Hindlimb muscle (tissue), 1 donor: Measurements from ENCODE around the gene LCE7A. TPM values are rescaled to one million over a fixed set of nuclear protein-coding genes. Genes with fewer than 3 reads are reported as not detected.

Experiments
- DNase-seq: peaks from one replicate; pipeline ENCODE4 v3.0.0-alpha.2; 2013
- polyA plus RNA-seq: library from polyadenylated mRNA; unstranded; fragments of 120-200 nt; gene quantifications from one replicate; pipeline ENCODE4 v1.2.1, GENCODE V29; 2013; ENCODE audit not compliant: insufficient read length

Gene LCE7A, protein sequence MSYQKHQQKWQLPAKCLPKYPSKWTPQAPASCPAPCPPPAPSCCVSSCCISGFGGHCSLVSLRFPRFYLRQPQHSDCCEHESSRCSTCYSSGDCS
- not detected for polyA plus RNA-seq

DNA sequence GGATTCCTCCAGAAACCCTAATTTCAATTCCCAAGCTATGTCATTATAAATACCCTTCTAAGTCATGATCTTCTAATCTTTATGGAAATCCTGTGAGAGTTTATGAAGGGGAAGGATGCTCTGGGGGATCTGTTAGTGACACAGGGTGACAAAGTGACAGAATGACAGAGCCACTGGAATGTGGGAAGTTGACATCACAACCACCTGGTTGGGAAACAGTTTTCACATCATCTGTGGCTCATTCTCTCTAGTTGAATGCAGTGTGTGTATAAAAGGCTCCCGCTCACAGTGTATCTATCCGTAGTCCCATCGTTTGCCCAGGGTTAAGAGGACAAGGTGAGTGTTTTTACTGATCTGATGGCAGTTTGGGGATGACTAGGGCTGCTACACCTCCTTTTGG is at the start of gene LCE7A:
Gene LCE7A, plus strand, starts transcription at position 301 of the 400 bp plus-strand sequence. CDS start 702 bp downstream, outside the sequence.
- no peak for DNase-seq

DNA sequence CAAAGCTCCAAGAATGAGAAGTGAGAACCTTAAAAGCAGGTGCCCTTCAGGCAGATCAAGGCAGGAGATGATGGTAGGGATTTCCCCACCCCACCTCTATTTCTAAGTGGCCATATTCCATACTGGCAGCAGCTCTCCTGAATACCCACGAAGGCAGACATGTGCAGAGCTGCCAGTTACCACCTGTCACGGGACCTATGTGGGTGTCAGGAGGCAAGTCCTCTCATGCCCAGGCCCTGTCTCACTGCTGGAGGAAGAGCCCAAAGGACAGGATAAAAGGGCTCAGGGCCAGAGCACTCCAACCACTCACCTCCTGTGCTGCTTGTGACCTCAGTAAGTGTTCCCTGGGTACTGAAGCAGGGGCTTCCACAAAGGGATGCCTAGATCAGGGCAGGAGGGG is 48.7 kb upstream of the LCE7A start:
- DNase-seq = no peak

DNA sequence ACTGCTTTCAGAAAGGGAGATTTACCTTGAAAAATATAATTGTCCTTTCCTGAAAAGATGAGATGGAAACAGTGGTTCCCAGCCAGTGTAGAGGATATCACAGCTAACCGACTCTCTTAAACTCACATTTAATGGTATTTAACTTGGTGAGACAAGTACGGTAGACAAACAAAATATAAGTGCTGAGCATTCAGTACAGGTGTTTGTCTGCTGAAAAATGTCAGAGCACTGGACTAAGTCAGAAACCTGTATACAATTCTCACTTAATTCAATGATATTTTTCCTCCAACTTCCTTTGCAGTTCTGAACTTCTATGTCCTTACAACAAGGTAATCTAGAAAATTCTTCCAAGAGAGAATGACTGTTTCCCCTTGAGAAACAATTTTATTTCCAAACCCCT is 48.1 kb upstream of the LCE7A start, which contains the start of gene LCE1B:
Gene LCE1B, plus strand, starts transcription at position 301 of the 400 bp plus-strand sequence. CDS start 476 bp downstream, outside the sequence.
- no peak for DNase-seq

DNA sequence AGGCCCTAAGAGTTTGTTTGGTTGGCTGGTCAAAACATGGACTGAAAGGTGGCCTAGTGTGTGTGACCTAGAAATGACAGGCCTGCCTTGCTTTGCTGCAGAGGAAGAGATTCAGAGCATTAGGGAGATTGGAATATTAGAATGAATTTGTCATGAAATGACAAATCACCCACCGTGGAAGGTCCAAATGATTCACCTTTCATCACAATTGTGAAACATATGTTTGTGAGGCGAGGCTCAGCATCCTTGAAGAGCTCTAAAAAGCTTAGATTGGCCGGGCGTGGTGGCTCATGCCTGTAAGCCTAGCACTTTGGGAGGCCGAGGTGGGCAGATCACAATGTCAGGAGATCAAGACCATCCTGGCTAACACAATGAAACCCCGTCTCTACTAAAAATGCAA is 42.5 kb upstream of the LCE7A start:
- DNase-seq = no peak

DNA sequence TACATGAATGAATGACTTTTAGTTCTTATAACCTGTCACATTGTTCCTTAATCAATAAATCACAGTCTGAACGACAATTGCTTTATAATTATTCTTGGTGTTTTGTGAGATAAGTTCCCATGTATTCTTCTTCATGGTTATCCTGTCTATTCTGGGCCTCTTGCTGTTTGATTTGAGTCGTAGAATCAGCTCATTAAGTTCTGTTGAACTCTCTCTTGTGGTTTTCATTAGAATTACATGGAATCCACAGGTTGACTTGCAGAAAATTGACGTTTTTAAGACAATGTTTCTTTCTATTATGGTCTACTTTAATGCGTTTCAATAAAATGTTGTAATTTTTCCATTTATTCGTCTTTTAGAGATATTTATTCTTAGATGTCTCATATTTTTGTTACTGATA is 36.5 kb upstream of the LCE7A start:
- no peak for DNase-seq

DNA sequence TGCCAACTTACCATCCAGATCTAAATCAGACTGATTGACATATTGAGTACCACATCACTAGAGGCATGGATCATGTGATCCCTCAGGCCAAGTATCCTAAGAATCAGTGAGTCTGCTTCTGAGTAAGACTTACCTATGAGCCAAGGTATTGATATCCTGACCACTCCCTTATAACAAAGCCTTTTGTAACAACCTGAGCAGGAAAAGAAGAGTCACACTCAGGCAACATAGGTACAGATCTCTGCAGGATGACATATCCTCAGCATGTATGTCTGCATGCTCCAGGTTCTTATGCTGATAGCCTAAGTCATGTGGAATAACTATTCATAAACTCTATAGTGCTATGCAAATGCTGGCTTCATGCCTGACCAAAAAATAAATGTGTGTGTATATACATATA is 34.8 kb upstream of the LCE7A start:
- DNase-seq = no peak

DNA sequence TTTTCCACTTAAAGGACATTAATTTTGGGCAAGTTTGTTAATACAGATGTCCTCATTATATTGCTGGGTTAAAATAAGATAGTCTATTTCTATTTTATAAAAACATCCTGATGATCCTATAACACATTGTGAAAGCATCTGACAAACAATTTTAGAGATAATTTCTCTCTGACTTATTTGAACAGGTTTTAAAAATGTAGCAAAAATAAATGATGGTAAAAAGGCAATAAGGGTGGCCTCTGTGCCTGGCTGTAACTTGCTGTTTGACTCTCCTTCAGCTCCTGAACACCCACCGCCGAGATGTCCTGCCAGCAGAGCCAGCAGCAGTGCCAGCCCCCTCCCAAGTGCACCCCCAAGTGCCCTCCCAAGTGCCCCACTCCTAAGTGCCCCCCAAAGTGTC is 32.6 kb upstream of the LCE7A start, which contains the start of gene LCE1A:
Gene LCE1A, plus strand, starts transcription at position 301 of the 400 bp plus-strand sequence. Its CDS starts 0 bp downstream, at position 301.
- no peak for DNase-seq

DNA sequence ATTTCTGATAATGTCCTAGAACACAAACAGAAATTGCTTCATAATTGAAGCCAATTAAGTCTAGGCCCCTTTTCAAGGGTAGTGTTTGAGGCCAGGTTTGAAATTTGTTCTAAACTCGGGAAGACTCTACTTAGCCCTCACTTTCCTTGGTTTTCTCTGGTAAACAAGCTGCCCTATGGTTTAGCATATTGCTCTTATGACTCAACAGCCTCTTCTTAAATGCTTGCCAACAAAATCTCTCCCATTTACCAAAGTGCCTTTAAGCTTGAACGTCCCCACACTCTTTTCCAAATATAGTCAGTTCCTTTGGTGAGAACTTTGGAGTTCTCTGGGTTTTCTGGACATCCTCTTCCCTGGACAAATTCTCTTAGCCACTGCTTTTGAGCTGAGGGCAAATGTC is 22.9 kb upstream of the LCE7A start:
- DNase-seq = no peak

DNA sequence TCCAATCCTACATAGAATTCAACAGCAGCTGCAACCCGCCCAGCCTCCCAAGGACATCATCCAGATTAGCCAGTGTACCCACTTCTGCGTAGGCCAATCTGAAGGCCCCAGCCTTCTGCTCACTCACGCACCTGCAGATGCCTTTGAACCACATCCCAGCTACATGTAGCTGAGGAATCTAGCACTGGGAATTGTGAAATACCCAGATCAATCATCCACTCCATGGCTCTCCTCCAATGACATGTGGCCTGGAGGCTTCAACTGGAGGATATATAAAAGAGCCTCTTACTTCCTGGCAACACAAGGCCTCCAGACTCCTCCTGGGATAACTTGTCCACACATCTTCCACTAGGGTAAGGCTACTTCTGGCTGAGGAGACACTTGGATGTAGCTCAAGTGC is 17.2 kb upstream of the LCE7A start, which contains the start of gene LCE6A:
Gene LCE6A, plus strand, starts transcription at position 301 of the 400 bp plus-strand sequence. CDS start 665 bp downstream, outside the sequence.
- no peak for DNase-seq

DNA sequence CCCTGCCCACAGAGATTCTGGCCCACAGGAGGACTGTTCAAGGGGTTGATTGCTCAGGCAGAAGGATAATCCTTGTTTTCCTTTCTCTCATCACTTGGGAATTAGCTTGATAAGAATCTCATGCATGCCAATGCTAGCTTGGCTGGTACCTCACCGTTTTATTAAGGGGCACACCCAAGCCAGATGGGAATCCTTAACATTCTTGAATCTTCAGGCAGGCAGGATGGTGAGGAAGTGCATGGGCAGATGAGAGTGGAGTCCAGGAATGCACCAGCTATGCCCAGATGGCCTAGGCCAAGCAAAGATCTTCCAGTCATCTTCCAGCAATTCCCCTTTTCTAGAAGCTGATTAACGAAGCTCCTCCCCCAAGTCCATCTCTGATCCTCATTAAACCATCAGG is 4.1 kb upstream of the LCE7A start:
- no peak for DNase-seq

DNA sequence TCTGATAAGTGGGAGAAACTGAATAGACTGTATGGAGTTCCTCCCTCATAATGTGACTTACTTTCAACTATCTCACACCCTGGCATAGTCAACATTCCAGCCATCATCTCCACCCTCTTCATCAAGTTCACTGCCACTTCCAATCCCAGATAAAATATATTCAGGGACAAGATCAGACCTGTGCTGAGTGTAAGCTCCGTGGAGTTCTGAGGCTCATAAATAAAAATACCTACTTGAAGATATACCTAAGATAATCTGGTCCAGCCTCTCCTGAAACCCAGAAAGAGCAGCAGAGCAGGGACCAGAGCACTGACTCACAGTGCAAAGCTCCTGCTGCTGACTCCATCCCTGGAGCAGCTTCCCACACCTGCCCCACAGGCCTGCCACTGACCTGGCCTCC is 1.7 kb upstream of the LCE7A start:
- DNase-seq = no peak

DNA sequence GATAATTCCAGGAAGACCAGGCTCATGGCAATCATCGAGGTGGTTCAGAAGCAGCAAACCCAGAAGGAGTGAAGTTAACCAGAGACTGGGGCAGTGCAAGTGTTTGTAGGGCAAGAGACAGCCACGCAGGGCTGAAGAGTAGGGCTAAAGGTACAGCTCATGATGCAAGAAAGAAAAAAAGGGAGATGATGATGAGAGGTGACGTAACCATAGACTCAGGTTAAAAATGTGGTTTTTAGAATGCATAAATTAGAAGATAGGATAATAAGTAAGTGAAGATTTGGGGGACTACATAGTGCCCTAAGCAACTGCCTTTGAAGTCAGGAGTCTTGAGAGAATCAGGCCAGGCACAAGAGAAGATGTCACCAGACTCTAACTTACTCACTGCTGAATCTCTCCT is 333 bp downstream of the LCE7A start:
- no peak for DNase-seq

DNA sequence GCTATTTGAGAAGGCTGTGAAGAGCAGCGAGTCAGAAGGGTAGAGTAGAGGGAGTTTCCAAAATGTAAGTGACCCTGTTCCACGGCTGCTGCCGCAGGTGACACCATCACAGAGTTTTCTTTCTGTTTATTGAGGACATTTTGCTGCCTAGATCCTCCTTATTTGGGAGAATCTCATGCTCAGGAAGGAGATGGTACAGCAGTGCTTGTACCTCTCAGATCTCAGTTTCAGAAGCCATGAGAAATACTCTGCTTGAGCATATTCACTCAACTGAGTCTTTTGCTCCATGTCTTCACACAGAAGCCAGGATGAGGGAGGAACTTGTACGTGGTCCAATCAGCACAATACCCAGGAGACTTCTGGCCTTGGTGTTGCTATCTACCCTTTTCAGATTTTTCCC is 1.6 kb downstream of the LCE7A start:
- no peak for DNase-seq

DNA sequence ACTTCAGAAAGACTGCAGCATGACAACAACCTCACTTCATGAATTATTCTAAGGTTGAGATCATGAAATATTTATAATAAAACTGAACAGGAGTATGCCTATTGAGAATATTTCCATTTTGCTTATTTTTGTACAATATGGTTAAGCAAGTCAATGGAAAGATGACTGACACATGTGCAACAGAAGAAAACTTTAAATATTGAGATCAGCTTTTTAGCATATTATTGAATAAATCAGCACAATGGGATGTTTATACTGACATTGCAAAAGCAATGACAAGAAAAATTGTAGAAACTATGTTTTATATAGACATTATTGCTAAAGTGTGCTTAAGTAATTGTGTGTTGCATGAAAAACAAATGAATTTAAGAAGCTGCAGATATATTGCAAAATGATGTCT is 4.6 kb downstream of the LCE7A start:
- no peak for DNase-seq

DNA sequence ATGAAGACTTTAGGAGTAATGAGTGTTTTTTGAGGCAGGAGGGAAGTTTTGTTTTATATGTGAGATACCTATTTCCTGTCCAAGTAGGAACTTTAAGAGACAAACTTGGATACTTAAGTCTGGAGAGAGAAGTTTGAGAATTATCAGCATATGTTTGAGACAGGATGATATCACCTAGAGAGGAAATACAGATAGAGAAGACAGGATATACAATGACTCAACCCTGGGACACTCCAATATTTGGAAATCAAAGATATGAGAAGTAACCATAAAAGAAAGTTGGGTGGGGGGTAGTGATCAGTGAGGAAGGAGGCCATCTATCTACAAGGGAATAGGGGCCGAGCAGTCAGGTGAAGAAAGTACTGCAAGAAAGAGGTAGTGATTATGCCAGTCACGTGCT is 6.5 kb downstream of the LCE7A start:
- no peak for DNase-seq

DNA sequence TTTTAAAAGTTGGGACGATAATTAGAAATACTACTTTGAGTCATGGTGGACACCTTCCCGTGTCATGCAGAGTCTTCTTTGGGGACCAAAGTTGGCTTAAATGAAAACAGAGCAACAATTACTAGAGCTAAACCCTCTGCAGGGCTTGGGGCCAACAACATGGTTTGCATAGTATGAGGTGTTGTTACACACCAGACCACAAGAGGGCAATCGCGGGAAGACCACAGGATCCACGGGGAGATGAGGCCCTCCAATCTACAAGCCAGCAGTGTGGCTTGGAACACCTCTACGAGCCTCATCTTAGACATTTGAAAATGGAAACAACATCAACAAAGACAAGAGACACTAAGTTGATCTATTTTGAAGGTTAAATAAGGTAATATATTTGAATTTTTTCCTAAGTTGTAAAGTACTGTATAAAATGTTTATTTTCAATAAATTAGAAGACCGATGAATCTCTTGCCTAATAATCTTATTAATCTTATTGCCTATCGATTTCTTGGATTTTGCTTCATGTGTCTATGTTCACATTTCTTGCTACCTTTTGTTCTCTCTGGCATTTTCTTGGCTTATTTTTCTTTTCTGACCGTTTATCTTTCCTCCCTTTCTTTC is 10.1 kb downstream of the LCE7A start:
- peak; percentile 46 for DNase-seq

DNA sequence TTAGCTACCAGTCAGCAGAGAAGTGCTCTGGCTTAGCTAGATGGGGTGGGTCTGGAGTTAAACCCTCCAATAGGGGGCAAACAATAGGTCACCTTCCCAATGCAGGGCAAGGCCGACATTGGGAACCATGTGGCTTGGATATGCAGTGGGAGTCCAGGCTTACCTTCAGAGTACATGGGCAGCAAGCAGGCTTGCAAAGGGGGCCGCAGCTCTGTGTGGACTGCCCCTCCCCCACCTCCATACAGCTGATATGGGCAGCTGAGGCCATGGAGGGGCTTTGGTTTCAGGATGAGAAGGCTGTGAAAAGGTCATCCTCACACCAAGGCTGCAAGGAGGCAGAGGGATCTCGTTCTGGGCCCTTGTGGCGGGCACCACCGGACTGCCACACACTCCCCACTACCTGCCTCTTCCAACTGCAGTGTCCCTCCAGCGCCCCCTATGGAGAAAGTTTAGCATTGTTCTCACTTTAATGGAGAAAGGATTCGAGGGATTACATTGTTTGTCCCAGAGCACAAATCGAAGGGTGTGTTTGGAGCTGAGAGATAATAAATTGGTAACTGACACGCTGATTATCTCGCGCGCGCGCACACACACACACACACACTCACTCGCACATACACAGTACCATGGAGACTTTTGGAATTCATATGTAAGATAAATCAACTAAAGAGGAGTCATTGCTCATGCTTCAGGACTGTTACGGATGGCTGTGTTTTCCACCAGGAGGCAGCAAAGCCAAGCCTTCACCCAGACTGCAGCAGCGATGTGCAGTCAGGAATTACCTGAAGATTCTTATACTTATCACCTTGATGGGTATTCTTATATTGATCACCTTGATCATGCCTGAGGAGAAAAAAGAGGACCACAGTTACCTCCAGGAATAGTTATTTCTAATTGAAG is 11.3 kb downstream of the LCE7A start:
- DNase-seq = peak; percentile 4

DNA sequence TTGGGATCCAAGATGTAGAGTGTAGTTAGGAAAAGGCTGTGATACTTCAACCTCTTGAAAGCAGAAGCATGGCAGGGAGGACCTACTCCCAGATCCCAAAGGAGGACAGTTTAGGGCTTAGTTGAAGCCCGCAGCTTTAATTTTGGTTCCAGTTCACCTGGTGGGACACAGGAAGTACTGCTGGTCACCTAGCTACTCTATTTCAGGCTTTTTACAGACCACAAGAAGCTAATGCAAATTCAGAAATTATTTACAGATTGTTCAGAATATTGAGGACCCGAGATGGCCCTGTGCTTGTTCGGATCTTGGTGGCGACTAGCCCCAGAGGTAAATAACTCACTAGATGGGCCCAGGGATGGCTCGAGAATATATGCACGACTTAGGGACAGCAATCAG is 11.9 kb downstream of the LCE7A start:
- DNase-seq = no peak

DNA sequence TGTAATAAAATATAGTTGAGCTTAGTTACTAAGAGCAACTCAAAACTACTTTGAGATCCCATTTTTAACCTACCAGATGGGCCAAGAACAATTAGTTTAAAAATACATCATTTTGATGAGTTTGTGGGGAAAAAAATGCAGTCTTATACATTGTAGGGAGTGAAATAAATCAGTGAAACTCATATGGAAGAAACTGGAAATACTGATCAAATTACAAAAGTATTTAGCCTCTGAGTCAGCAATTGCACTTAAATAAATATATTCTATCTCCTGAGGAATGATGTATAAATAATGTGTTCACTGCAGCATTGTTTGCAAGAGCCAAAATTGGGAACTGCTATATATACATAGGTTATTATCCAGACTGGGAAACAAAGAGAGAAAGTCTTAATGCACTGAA is 13.7 kb downstream of the LCE7A start:
- DNase-seq = peak; percentile 4

DNA sequence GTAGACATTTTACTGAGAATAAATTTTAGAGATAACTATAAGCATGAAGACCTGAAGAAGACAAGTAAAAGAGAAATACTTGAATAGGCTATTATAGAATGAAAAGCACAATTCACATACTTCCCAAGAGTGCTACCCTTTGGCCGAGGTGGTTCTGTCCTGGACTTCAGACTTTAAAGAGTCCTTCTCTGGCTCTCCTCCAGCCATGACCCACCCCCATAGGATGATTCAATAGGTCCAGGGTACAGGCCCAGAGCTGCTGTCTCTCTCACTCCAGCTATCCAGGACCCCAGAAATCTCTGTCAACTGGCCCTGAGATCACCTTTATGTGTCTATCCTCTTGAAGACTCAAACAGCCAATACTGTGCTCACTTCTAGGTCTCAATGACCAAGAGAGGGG is 17.0 kb downstream of the LCE7A start:
- no peak for DNase-seq

DNA sequence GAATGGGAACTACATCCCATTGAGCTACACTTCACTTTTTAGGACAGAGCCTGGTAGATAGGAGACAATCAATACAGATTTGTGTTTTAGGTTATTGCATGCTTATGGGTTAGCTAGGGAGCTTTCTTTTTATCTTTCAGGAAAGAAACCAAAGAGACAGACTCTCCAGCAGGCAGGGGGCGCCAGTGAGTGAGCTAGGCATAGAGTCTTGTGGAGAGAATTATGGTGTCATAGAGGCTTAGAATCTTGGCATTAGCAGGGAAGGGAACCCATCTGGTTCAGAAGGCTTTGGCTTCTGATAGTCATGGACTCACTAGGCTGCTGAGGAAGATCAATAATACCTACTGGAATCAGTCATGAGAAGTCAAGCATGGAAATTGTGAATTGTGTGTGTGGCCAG is 18.2 kb downstream of the LCE7A start, which contains the start of gene SMCP:
Gene SMCP, plus strand, starts transcription at position 281 of the 400 bp plus-strand sequence. CDS start 6,101 bp downstream, outside the sequence.
- no peak for DNase-seq

DNA sequence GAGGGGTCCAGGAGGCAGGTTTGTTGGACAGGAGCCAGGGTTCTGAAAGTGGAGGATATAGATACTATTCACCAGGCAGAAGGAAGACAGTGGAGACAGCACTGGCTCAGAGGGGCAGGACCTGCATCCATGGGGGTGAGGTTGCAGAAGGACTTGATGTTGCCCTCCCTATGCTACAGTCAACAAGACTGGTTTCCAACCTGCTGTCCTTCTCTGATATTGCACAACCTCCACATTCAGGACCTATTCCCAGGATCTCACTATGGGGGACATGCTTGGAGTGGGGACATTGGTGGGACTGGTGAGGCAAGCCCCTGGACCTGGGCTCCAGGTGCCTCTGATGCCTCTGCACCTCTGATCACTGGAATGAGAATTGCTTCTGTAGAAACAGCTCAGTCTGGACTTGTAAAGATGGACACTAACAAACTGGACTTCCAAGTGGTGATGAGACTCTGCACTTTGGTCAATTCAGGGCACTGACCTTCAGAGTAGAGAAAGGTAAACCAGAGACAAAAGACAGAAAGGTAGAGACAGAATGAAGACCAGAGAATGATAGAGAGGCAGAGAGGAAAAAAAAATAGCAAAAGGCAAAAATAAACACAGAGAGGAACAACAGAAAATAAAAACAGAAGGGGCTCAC is 19.9 kb downstream of the LCE7A start:
- DNase-seq = no peak

DNA sequence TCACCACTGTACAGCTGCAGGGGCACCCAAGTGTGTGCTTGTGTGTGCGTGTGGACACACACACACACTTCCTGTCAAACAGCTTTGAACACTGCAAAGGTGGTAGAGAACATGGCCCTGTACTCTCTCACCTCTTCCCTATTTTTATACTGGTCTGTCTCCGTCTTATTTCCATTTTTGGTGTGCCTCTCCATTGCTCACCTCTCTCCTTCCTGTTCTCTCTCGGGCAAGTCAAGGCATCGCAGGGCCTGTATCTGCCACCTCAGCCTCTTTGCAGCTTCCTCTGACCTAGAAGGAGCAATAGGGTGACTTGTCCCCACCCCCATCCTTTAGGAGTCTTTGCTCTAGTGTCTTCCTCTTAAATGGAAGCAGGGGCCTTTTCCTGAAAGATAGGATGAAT is 20.5 kb downstream of the LCE7A start:
- DNase-seq = no peak
